H1 (cell line): Measurements from ENCODE around the gene RBMS1. TPM values are rescaled to one million over a fixed set of nuclear protein-coding genes. Genes with fewer than 3 reads are reported as not detected.

ENCODE experiments used
- CHD2 ChIP-seq: IDR thresholded peaks from 2 replicates; pipeline ENCODE4 v1.6.1; 2012; ENCODE audit warnings: low read length, improper control_type of control experiment
- CTBP2 ChIP-seq: IDR thresholded peaks from 2 replicates; pipeline ENCODE4 v1.7.0; 2011; ENCODE audit warnings: borderline replicate concordance, mild to moderate bottlenecking, moderate library complexity, mixed read lengths, low read length; ENCODE audit not compliant: insufficient read depth, insufficient read length
- EZH2 ChIP-seq: fragments of 200-600 bp; sonication (generic); IDR thresholded peaks from 2 replicates; pipeline ENCODE4 v1.7.1; 2012; ENCODE audit warnings: low read depth, mild to moderate bottlenecking, moderate library complexity, low read length, inconsistent platforms; ENCODE audit not compliant: severe bottlenecking
- FOSL1 ChIP-seq: IDR thresholded peaks from 2 replicates; pipeline ENCODE4 v1.6.1; 2011; ENCODE audit warnings: mild to moderate bottlenecking, low read depth, low read length, moderate library complexity; ENCODE audit not compliant: insufficient read depth
- HDAC6 ChIP-seq: IDR thresholded peaks from one replicate; pipeline ENCODE4 v1.7.1; 2012; ENCODE audit warnings: low read depth, mild to moderate bottlenecking, inconsistent platforms, low read length, moderate library complexity
- KDM4A ChIP-seq: IDR thresholded peaks from one replicate; pipeline ENCODE4 v1.7.1; 2012; ENCODE audit warnings: low read depth, mild to moderate bottlenecking, moderate library complexity, low read length, inconsistent platforms; ENCODE audit not compliant: severe bottlenecking
- NANOG ChIP-seq: IDR thresholded peaks from 2 replicates; pipeline ENCODE4 v1.6.1; 2011; ENCODE audit warnings: low read length, low read depth, mild to moderate bottlenecking, inconsistent platforms; ENCODE audit not compliant: insufficient read depth, poor library complexity, severe bottlenecking
- POLR2AphosphoS5 ChIP-seq: IDR thresholded peaks from 2 replicates; pipeline ENCODE4 v1.6.1; 2011; ENCODE audit warnings: low read depth, low read length
- RBBP5 ChIP-seq: IDR thresholded peaks from 2 replicates; pipeline ENCODE4 v1.7.1; 2012; ENCODE audit warnings: low read depth, mild to moderate bottlenecking, inconsistent platforms, low read length, moderate library complexity, borderline replicate concordance
- polyA plus RNA-seq, 7 experiments: library from polyadenylated mRNA; depleted of rRNA in 3 of 7; stranded (reverse) in 5 of 7; unstranded in 2 of 7; fragments of >200 nt in 5 of 7; fragments of 200-250 nt in 2 of 7; gene quantifications; 1 replicate in 5 of 7; 2 replicates in 1 of 7; 4 replicates in 1 of 7; pipeline versions ENCODE4 v1.2.1 to v1.2.3, GENCODE V29; 2011 to 2013; ENCODE audit warnings: missing spikeins in 2 of 7, mixed read lengths in 2 of 7
- total RNA-seq: library from RNA; stranded (reverse); fragmentation: NEBNext Ultra II Directional; extraction: Animal tissue kit (Norgen Biotek cat#: 25700); gene quantifications from 2 replicates; pipeline ENCODE4 v1.2.1, GENCODE V29; 2021
- TF ChIP-seq, protein P1 (sequence below): fragments of 300-600 bp; sonication (generic); IDR thresholded peaks from 2 replicates; pipeline ENCODE4 v1.7.1; 2012; ENCODE audit warnings: low read length, moderate library complexity, mild to moderate bottlenecking, inconsistent platforms; ENCODE audit not compliant: insufficient replicate concordance

Gene RBMS1
- total and polyA plus RNA-seq, 2 of the 8 experiments (the other 6 are each of a cell fraction or from before 2014, with no cell fraction given), result 53.7 to 60.0 TPM

DNA sequence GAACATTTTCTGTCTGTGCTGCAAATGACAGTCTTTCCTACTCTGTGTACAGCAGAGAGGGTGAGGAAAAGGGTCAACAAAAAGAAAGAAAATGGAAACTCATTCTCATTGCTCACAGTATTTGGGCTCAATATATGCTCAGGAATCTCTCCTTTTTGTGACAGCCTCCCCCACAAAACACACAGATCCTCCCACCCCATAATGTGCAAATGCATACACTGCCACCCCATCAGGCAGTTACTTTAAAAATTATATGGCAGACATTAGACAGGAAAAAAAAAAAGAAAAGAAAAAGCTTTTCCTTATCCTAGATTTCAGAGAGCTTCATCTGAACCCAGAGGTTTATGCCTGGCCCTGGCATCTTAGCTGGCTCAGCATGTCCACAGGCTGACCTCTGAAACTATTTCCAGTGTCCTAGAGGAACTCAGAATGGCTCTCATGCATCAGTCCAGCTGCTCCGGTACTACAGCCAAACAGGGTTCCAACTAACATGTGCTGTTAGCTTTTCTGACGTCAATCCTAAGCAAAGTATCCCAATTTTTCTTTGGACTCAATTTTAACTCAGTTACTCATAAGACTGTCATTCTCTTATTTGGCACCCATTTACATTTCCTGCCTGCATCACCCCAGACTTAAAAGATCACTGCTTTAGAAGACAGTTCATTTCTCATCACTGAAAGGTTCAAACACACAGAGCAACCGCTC is 105.9 kb downstream of the RBMS1 start (continued):
- TF ChIP-seq, protein P1, sequence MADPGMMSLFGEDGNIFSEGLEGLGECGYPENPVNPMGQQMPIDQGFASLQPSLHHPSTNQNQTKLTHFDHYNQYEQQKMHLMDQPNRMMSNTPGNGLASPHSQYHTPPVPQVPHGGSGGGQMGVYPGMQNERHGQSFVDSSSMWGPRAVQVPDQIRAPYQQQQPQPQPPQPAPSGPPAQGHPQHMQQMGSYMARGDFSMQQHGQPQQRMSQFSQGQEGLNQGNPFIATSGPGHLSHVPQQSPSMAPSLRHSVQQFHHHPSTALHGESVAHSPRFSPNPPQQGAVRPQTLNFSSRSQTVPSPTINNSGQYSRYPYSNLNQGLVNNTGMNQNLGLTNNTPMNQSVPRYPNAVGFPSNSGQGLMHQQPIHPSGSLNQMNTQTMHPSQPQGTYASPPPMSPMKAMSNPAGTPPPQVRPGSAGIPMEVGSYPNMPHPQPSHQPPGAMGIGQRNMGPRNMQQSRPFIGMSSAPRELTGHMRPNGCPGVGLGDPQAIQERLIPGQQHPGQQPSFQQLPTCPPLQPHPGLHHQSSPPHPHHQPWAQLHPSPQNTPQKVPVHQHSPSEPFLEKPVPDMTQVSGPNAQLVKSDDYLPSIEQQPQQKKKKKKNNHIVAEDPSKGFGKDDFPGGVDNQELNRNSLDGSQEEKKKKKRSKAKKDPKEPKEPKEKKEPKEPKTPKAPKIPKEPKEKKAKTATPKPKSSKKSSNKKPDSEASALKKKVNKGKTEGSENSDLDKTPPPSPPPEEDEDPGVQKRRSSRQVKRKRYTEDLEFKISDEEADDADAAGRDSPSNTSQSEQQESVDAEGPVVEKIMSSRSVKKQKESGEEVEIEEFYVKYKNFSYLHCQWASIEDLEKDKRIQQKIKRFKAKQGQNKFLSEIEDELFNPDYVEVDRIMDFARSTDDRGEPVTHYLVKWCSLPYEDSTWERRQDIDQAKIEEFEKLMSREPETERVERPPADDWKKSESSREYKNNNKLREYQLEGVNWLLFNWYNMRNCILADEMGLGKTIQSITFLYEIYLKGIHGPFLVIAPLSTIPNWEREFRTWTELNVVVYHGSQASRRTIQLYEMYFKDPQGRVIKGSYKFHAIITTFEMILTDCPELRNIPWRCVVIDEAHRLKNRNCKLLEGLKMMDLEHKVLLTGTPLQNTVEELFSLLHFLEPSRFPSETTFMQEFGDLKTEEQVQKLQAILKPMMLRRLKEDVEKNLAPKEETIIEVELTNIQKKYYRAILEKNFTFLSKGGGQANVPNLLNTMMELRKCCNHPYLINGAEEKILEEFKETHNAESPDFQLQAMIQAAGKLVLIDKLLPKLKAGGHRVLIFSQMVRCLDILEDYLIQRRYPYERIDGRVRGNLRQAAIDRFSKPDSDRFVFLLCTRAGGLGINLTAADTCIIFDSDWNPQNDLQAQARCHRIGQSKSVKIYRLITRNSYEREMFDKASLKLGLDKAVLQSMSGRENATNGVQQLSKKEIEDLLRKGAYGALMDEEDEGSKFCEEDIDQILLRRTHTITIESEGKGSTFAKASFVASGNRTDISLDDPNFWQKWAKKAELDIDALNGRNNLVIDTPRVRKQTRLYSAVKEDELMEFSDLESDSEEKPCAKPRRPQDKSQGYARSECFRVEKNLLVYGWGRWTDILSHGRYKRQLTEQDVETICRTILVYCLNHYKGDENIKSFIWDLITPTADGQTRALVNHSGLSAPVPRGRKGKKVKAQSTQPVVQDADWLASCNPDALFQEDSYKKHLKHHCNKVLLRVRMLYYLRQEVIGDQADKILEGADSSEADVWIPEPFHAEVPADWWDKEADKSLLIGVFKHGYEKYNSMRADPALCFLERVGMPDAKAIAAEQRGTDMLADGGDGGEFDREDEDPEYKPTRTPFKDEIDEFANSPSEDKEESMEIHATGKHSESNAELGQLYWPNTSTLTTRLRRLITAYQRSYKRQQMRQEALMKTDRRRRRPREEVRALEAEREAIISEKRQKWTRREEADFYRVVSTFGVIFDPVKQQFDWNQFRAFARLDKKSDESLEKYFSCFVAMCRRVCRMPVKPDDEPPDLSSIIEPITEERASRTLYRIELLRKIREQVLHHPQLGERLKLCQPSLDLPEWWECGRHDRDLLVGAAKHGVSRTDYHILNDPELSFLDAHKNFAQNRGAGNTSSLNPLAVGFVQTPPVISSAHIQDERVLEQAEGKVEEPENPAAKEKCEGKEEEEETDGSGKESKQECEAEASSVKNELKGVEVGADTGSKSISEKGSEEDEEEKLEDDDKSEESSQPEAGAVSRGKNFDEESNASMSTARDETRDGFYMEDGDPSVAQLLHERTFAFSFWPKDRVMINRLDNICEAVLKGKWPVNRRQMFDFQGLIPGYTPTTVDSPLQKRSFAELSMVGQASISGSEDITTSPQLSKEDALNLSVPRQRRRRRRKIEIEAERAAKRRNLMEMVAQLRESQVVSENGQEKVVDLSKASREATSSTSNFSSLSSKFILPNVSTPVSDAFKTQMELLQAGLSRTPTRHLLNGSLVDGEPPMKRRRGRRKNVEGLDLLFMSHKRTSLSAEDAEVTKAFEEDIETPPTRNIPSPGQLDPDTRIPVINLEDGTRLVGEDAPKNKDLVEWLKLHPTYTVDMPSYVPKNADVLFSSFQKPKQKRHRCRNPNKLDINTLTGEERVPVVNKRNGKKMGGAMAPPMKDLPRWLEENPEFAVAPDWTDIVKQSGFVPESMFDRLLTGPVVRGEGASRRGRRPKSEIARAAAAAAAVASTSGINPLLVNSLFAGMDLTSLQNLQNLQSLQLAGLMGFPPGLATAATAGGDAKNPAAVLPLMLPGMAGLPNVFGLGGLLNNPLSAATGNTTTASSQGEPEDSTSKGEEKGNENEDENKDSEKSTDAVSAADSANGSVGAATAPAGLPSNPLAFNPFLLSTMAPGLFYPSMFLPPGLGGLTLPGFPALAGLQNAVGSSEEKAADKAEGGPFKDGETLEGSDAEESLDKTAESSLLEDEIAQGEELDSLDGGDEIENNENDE, result no peak
- TF ChIP-seq RBBP5, result no peak
- no peak for TF ChIP-seq EZH2
- TF ChIP-seq CHD2, result no peak
- no peak for TF ChIP-seq KDM4A
- TF ChIP-seq NANOG, result no peak
- TF ChIP-seq FOSL1, result no peak
- no peak for TF ChIP-seq CTBP2
- TF ChIP-seq POLR2AphosphoS5, result no peak
- TF ChIP-seq HDAC6, result no peak
